ENCODE results near the gene XRN2. TPM values are rescaled to one million over a fixed set of nuclear protein-coding genes. Genes with fewer than 3 reads are reported as not detected.

XRN2 gene
- total RNA-seq, 1 donor from 2014 or later, result 76.6 TPM

- DNase-seq (ENCODE audit: extremely low spot score, unreplicated experiment), result no peak
- H3K27me3 Mint-ChIP-seq, result no peaks in the 10 kb centered on the region
- no peak overlapping the region for H3K4me3 Mint-ChIP-seq
- H3K4me1 Mint-ChIP-seq (ENCODE audit: unreplicated experiment), result no peaks in the 10 kb centered on the region
- TF ChIP-seq CTCF (conservative IDR thresholded peaks at IDR 0.05), result no peak
- peaks cover 17% of the 10 kb centered on the region for H3K36me3 Mint-ChIP-seq
- no peaks in the 10 kb centered on the region for H3K9me3 Mint-ChIP-seq
- H3K27ac Mint-ChIP-seq, result no peak overlapping the region
These were observed 49.6 kb downstream of the XRN2 start for GRCh38 chr20:21352703-21353102.

- H3K27me3 Mint-ChIP-seq, result no peaks in the 10 kb centered on the region
- H3K9me3 Mint-ChIP-seq, result no peaks in the 10 kb centered on the region
- H3K36me3 Mint-ChIP-seq, result peaks cover 17% of the 10 kb centered on the region
These were observed 50.1 kb downstream of the XRN2 start for GRCh38 chr20:21353236-21353635.

GRCh38 chr20:21355981-21356380 lies 52.9 kb downstream of the XRN2 start:
- DNase-seq (ENCODE audit: extremely low spot score, unreplicated experiment), result no peak
- TF ChIP-seq CTCF (conservative IDR thresholded peaks at IDR 0.05), result no peak
- Mint-ChIP-seq H3K27ac (no peak overlapping the region), H3K4me3 (no peak overlapping the region), H3K36me3 (peaks cover 9% of the 10 kb centered on the region), H3K27me3 (no peaks in the 10 kb centered on the region), H3K9me3 (no peaks in the 10 kb centered on the region), H3K4me1 (ENCODE audit: unreplicated experiment) (no peaks in the 10 kb centered on the region)

More at GRCh38 chr20:21353236-21353635, 50.1 kb downstream of the XRN2 start:
- Mint-ChIP-seq H3K27ac (no peak overlapping the region), H3K4me1 (ENCODE audit: unreplicated experiment) (no peaks in the 10 kb centered on the region), H3K4me3 (no peak overlapping the region)
- DNase-seq (ENCODE audit: extremely low spot score, unreplicated experiment), result no peak
- TF ChIP-seq CTCF (conservative IDR thresholded peaks at IDR 0.05), result no peak

- Mint-ChIP-seq H3K9me3 (no peaks in the 10 kb centered on the region), H3K4me1 (ENCODE audit: unreplicated experiment) (no peaks in the 10 kb centered on the region), H3K27ac (no peak overlapping the region), H3K36me3 (peaks cover 9% of the 10 kb centered on the region), H3K27me3 (no peaks in the 10 kb centered on the region), H3K4me3 (no peak overlapping the region)
- DNase-seq (ENCODE audit: extremely low spot score, unreplicated experiment), result no peak
- TF ChIP-seq CTCF (conservative IDR thresholded peaks at IDR 0.05), result no peak
These were observed 53.3 kb downstream of the XRN2 start for GRCh38 chr20:21356386-21356785.

- DNase-seq (ENCODE audit: extremely low spot score, unreplicated experiment), result no peak
- Mint-ChIP-seq H3K27me3 (no peaks in the 10 kb centered on the region), H3K4me3 (no peak overlapping the region), H3K36me3 (peaks cover 16% of the 10 kb centered on the region), H3K9me3 (no peaks in the 10 kb centered on the region), H3K4me1 (ENCODE audit: unreplicated experiment) (no peaks in the 10 kb centered on the region), H3K27ac (no peak overlapping the region)
- TF ChIP-seq CTCF (conservative IDR thresholded peaks at IDR 0.05), result no peak
These were observed 54.7 kb downstream of the XRN2 start for GRCh38 chr20:21357844-21358243.

GRCh38 chr20:21358737-21359136 lies 55.6 kb downstream of the XRN2 start:
- Mint-ChIP-seq H3K9me3 (no peaks in the 10 kb centered on the region), H3K4me1 (ENCODE audit: unreplicated experiment) (no peaks in the 10 kb centered on the region), H3K27ac (no peak overlapping the region), H3K4me3 (no peak overlapping the region), H3K27me3 (no peaks in the 10 kb centered on the region), H3K36me3 (peaks cover 23% of the 10 kb centered on the region)
- TF ChIP-seq CTCF (conservative IDR thresholded peaks at IDR 0.05), result no peak
- no peak for DNase-seq (ENCODE audit: extremely low spot score, unreplicated experiment)

Data from type B pancreatic cell (in vitro differentiated cells).